HG03439 (cell line): Measurements from ENCODE around the gene CUEDC1.

Experiments used
- ATAC-seq: cut with Tn5 transposase; IDR thresholded peaks from one replicate; pipeline ENCODE4 v1.9.1; 2021; ENCODE audit warnings: mild to moderate bottlenecking, moderate library complexity; ENCODE audit not compliant: unreplicated experiment

Gene CUEDC1

GRCh38 chr17:57881783-57882351 is 73.3 kb downstream of the CUEDC1 start:
- no peak for ATAC-seq

- ATAC-seq, result no peak
Observed at GRCh38 chr17:57881143-57881542, 74.1 kb downstream of the CUEDC1 start.

GRCh38 chr17:57880086-57880456 is 75.1 kb downstream of the CUEDC1 start:
- ATAC-seq, result no peak

GRCh38 chr17:57879437-57880085 is 75.7 kb downstream of the CUEDC1 start:
- ATAC-seq, result no peak

GRCh38 chr17:57877803-57878377 is 77.3 kb downstream of the CUEDC1 start:
- no peak for ATAC-seq

GRCh38 chr17:57876866-57877237 is 78.4 kb downstream of the CUEDC1 start:
- ATAC-seq, result no peak

GRCh38 chr17:57876023-57876865 is 79.0 kb downstream of the CUEDC1 start:
- ATAC-seq, result no peak

- ATAC-seq, result no peak
Observed at GRCh38 chr17:57875290-57876022, 79.8 kb downstream of the CUEDC1 start.

- no peak for ATAC-seq
Observed at GRCh38 chr17:57874434-57875289, 80.5 kb downstream of the CUEDC1 start.

- no peak for ATAC-seq
Observed at GRCh38 chr17:57874058-57874419, 81.2 kb downstream of the CUEDC1 start.

GRCh38 chr17:57873261-57874057 is 81.8 kb downstream of the CUEDC1 start:
- no peak for ATAC-seq

GRCh38 chr17:57872536-57872935 is 82.7 kb downstream of the CUEDC1 start:
- no peak for ATAC-seq

GRCh38 chr17:57871863-57872262 is 83.3 kb downstream of the CUEDC1 start:
- ATAC-seq, result no peak

- no peak for ATAC-seq
Observed at GRCh38 chr17:57871155-57871554, 84.1 kb downstream of the CUEDC1 start.

- no peak for ATAC-seq
Observed at GRCh38 chr17:57870283-57870635, 85.0 kb downstream of the CUEDC1 start.

GRCh38 chr17:57869617-57870282 is 85.5 kb downstream of the CUEDC1 start:
- ATAC-seq, result no peak

- no peak for ATAC-seq
Observed at GRCh38 chr17:57868910-57869616, 86.1 kb downstream of the CUEDC1 start.
